Ovary (tissue), 9 donors: ENCODE results near the gene STK36. TPM values are rescaled to one million over a fixed set of nuclear protein-coding genes. Genes with fewer than 3 reads are reported as not detected.

Experiments
- DNase-seq, 5 donors: peaks; one replicate each; pipeline ENCODE4 v3.0.0-alpha.2; 2019 to 2020
- H3K27ac ChIP-seq, 2 donors: fragments of 200-600 bp; one replicate each; pipeline versions ENCODE4 v1.5.1 to v1.8.0; 2019 to 2022
- H3K27me3 ChIP-seq: fragments of 200-600 bp; one replicate; pipeline ENCODE4 v1.8.0; 2022
- H3K36me3 ChIP-seq: fragments of 200-600 bp; sonication (generic); one replicate; pipeline ENCODE4 v1.5.1; 2019
- H3K4me1 ChIP-seq: one replicate; pipeline ENCODE4 v1.8.1; 2013; ENCODE audit warnings: mild to moderate bottlenecking, moderate library complexity; ENCODE audit not compliant: insufficient read depth
- H3K4me3 ChIP-seq: fragments of 200-600 bp; sonication (generic); one replicate; pipeline ENCODE4 v1.5.1; 2017
- H3K9me3 ChIP-seq, 2 donors: fragments of 200-600 bp in 1 of 2; sonication (generic) in 1 of 2; one replicate each; pipeline versions ENCODE4 v1.5.1 to v1.8.1; 2013 to 2019; ENCODE audit warnings: mild to moderate bottlenecking in 1 of 2, moderate library complexity in 1 of 2
- EP300 ChIP-seq: sonication (generic); formaldehyde crosslinking; IDR thresholded peaks from one replicate; pipeline ENCODE4 v1.6.1; 2017; ENCODE audit warnings: antibody characterized with exemption
- POLR2A ChIP-seq: fragments of 450-650 bp; IDR thresholded peaks from one replicate; pipeline ENCODE4 v1.6.1; 2017; ENCODE audit warnings: antibody characterized with exemption, mild to moderate bottlenecking, moderate library complexity
- WGBS, 3 donors: extraction: QIAGEN DNeasy Blood & Tissue Kit in 1 of 3; methylation state at CpG; one replicate each; pipeline versions ENCODE4 v1.1.5 to v1.1.7; 2013 to 2017; 5-methylcytosine and 5-hydroxymethylcytosine counted together
- intact Hi-C, 4 donors: fragments of 100-400 bp; cut with DNase I; formaldehyde crosslinking; loops; one replicate each; pipeline versions ENCODE4 v1.11.0 to v1.15.1; 2022 to 2023
- polyA plus RNA-seq, 2 donors: library from polyadenylated mRNA; stranded (reverse); fragments of 200-250 nt in 1 of 2; fragments of 350-450 nt in 1 of 2; fragmentation: Illumina TruSeq in 1 of 2; extraction: RNeasy Lipid Tissue Mini Kit (QIAGEN cat#74804) in 1 of 2; gene quantifications; one replicate each; pipeline ENCODE4 v1.2.3, GENCODE V29; 2013 to 2014
- total RNA-seq, 7 donors: library from RNA; depleted of rRNA in 2 of 7; stranded (reverse); fragments of >200 nt in 2 of 7; fragmentation: NEBNext Ultra II Directional in 3 of 7; extraction: Animal tissue kit (Norgen Biotek cat#: 25700) in 3 of 7; gene quantifications; one replicate each; pipeline versions ENCODE4 v1.1.0 to v1.2.4, GENCODE V29; 2016 to 2023
- TF ChIP-seq, protein P1 (sequence below), 3 donors: fragments of 450-650 bp in 2 of 3; fragments of 200-600 bp in 1 of 3; IDR thresholded peaks; one replicate each; pipeline versions ENCODE4 v1.5.1 to v1.8.0; 2016 to 2022; ENCODE audit warnings: antibody characterized with exemption in 3 of 3, mild to moderate bottlenecking in 1 of 3
- donor health status: DM: no; HTN: no; CAD: no; lungs with moderate emphysema.
- donor health status: DM: no; HTN: no; CAD: no.
- donor health status: Bipolar disorder and iron deficiency.
- donor health status: DM: yes; HTN: yes; CAD: no.
- donor health status: DM: no; HTN: no; CAD: no.
- donor health status: DM: yes; HTN: yes; CAD: no.

Gene STK36
- total and polyA plus RNA-seq, 9 donors = 26.8 to 93.2 (median 38.5) TPM

DNA sequence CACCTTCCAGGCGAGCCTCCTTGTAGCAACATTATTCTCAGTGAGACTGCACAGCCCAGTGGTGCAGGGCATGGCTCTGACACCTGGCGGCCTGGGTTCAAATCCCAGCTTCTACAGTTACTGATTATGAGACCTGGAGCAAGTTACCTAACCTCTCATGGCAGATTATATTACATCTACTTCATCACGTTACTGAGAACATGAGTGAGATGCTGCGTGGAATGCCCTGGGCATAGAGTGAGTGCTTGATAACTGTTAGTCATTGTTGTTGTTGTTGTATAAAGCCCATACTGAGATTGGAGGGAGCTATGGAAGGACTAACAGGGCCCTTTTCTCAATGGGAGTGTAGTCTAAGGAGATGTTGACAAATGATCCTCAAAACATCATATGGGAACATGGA is 45.5 kb upstream of the STK36 start:
- 93 to 96% (median 95%) methylated on average over 4 of the region's 4 CpGs for WGBS, 3 donors
- Histone ChIP-seq H3K27ac (no peak overlapping the region), H3K9me3 (no peaks in the 10 kb centered on the region), H3K4me1 (no peaks in the 10 kb centered on the region), H3K36me3 (no peaks in the 10 kb centered on the region), H3K4me3 (no peak overlapping the region), H3K27me3 (no peaks in the 10 kb centered on the region)
- no peak for TF ChIP-seq POLR2A
- TF ChIP-seq, protein P1, sequence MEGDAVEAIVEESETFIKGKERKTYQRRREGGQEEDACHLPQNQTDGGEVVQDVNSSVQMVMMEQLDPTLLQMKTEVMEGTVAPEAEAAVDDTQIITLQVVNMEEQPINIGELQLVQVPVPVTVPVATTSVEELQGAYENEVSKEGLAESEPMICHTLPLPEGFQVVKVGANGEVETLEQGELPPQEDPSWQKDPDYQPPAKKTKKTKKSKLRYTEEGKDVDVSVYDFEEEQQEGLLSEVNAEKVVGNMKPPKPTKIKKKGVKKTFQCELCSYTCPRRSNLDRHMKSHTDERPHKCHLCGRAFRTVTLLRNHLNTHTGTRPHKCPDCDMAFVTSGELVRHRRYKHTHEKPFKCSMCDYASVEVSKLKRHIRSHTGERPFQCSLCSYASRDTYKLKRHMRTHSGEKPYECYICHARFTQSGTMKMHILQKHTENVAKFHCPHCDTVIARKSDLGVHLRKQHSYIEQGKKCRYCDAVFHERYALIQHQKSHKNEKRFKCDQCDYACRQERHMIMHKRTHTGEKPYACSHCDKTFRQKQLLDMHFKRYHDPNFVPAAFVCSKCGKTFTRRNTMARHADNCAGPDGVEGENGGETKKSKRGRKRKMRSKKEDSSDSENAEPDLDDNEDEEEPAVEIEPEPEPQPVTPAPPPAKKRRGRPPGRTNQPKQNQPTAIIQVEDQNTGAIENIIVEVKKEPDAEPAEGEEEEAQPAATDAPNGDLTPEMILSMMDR (IDR thresholded peaks at IDR 0.05) = no peak
- no peak for TF ChIP-seq EP300
- intact Hi-C loops = no loop called here
- no peak for DNase-seq

DNA sequence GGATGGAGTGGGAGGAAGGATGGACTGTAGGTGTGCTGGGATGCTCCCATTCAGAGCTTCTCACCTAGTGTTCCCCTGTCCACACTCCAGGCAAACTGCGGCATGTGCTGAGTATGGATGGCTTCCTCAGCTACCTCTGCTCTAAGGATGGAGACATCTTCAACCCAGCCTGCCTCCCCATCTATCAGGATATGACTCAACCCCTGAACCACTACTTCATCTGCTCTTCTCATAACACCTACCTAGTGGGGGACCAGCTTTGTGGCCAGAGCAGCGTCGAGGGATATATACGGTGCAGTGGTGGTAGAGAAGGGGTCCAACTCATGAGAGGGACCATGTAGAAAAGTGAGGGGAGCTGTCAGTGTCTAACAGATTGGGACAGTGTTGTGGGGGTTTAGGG is 43.9 kb upstream of the STK36 start:
- Histone ChIP-seq H3K27ac (no peak overlapping the region), H3K4me3 (no peak overlapping the region), H3K4me1 (no peaks in the 10 kb centered on the region), H3K36me3 (no peaks in the 10 kb centered on the region), H3K27me3 (no peaks in the 10 kb centered on the region), H3K9me3 (no peaks in the 10 kb centered on the region)
- intact Hi-C loops = no loop called here
- 92 to 95% (median 93%) methylated on average over 4 of the region's 4 CpGs for WGBS, 3 donors
- TF ChIP-seq POLR2A (no peak), EP300 (no peak)
- TF ChIP-seq, protein P1 (IDR thresholded peaks at IDR 0.05) = no peak
- DNase-seq = no peak

DNA sequence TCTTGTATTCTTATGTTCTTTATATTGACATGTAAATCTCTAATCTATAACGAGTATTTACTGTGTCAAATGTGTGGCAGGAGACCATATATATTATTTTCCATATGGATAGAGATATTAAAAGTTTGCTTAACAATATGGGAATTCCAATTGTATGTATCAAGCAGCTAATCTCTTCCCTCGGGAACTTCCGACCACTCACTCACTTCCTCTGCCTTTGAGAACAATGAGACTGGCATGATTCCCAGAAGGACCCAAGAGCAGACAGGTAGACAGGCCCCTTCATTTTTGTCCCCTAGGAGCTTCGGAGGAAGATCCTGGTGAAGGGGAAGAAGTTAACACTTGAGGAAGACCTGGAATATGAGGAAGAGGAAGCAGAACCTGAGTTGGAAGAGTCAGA is 40.0 kb upstream of the STK36 start:
- 66 to 74% (median 69%) methylated on average over 4 of the region's 4 CpGs for WGBS, 3 donors
- no peaks in the 10 kb centered on the region for H3K36me3 ChIP-seq

DNA sequence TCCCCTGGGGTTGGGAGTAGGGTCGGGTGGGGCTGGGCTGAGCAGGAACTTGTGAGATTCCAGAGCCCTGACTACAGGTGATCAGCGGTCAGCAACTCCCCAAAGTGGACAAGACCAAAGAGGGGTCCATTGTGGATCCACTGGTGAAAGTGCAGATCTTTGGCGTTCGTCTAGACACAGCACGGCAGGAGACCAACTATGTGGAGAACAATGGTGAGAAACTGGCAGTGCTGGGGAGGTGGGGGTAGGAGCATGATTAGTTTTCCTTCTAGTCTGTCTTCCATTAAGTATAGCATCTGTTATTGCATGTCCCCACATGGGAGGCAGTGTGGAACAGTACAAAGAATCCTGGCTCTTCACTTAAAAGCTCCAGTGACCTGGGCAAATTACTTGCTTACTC is 36.2 kb upstream of the STK36 start:
- TF ChIP-seq, protein P1 (IDR thresholded peaks at IDR 0.05) = no peak
- TF ChIP-seq EP300 (no peak), POLR2A (no peak)
- Histone ChIP-seq H3K27ac (no peak overlapping the region), H3K4me1 (no peaks in the 10 kb centered on the region), H3K36me3 (no peaks in the 10 kb centered on the region), H3K4me3 (no peak overlapping the region), H3K27me3 (no peaks in the 10 kb centered on the region), H3K9me3 (no peaks in the 10 kb centered on the region)
- intact Hi-C loops = no loop called here
- WGBS, 3 donors = 86 to 91% (median 88%) methylated on average over 5 of the region's 5 CpGs
- no peak for DNase-seq

More for the DNA sequence above, 40.0 kb upstream of the STK36 start:
- no peaks in the 10 kb centered on the region for H3K9me3 ChIP-seq
- H3K27ac ChIP-seq = no peak overlapping the region
- no peaks in the 10 kb centered on the region for H3K4me1 ChIP-seq
- H3K4me3 ChIP-seq = no peak overlapping the region
- TF ChIP-seq, protein P1 (IDR thresholded peaks at IDR 0.05) = no peak
- no peak for TF ChIP-seq EP300
- no peak for TF ChIP-seq POLR2A
- DNase-seq = no peak
- no peaks in the 10 kb centered on the region for H3K27me3 ChIP-seq
- intact Hi-C loops = no loop called here

DNA sequence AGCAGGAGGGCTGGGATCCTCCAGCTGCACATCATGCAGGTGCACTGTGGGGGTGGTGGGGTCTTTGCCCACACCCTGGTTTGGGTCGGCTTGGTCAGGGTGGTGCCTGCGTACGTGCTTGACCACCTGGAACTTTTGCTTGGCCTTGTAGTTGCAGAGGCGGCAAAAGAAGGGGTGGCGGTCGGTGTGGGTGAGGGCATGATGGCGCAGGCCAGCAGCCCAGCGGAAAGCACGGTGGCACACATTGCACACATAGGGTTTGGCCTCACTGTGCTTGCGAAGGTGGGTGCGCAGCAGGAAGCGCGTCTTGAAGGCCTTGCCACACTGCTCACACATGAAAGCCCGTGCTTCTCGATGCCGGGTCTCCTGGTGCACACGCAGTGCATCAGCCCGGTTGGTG is 33.5 kb upstream of the STK36 start:
- Histone ChIP-seq H3K4me3 (no peak overlapping the region), H3K9me3 (no peaks in the 10 kb centered on the region), H3K27ac (no peak overlapping the region), H3K36me3 (no peaks in the 10 kb centered on the region), H3K27me3 (no peaks in the 10 kb centered on the region), H3K4me1 (no peaks in the 10 kb centered on the region)
- no peak for DNase-seq
- TF ChIP-seq EP300 (no peak), POLR2A (no peak)
- TF ChIP-seq, protein P1 (IDR thresholded peaks at IDR 0.05) = no peak
- 93 to 97% (median 95%) methylated on average over 18 of the region's 18 CpGs for WGBS, 3 donors
- intact Hi-C loops = no loop called here
